ENCODE measurements around the gene MRTFB. TPM values are rescaled to one million over a fixed set of nuclear protein-coding genes. Genes with fewer than 3 reads are reported as not detected.
A peak's percentile ranks its signal among the peaks of the same experiment; 100 is the strongest.

MRTFB gene
- total and polyA plus RNA-seq, 2 of the 13 experiments (the other 11 are each of a cell fraction or from before 2014, with no cell fraction given) = 11.4 to 14.0 TPM

- TF ChIP-seq HMGXB3 (CRISPR knock-in tag; IDR thresholded peaks at IDR 0.05; ENCODE audit: borderline replicate concordance) = peak; percentile 79
- TF ChIP-seq NCOR1 (IDR thresholded peaks at IDR 0.05; ENCODE audit: borderline replicate concordance, low read length) = peak; percentile 97
- TF ChIP-seq ZHX2 (IDR thresholded peaks at IDR 0.05; ENCODE audit: low read depth) = peak; percentile 50; the same call in 1 of the 2 replicates
- TF ChIP-seq ZHX2 (CRISPR knock-in tag; IDR thresholded peaks at IDR 0.05; ENCODE audit: borderline replicate concordance) = peak; percentile 56; the same call in 1 of the 2 replicates
- TF ChIP-seq MTA1 (CRISPR knock-in tag; IDR thresholded peaks at IDR 0.05; ENCODE audit: borderline replicate concordance) = no peak; the same call in 1 of the 2 replicates
- TF ChIP-seq TP53 (CRISPR knock-in tag; conservative IDR thresholded peaks at IDR 0.05) = 0 out of 2 replicates have a peak, but pooled peaks have one; percentile 28
- peak; percentile 82 for TF ChIP-seq SALL2 (CRISPR knock-in tag; IDR thresholded peaks at IDR 0.05)
- peak; percentile 94 for TF ChIP-seq HMG20A (CRISPR knock-in tag; IDR thresholded peaks at IDR 0.05; ENCODE audit: borderline replicate concordance)
- TF ChIP-seq RBAK (CRISPR knock-in tag; IDR thresholded peaks at IDR 0.05) = peak; percentile 47; the same call in 1 of the 2 replicates
- TF ChIP-seq ZNF296 (CRISPR knock-in tag; conservative IDR thresholded peaks at IDR 0.05) = no peak
- TF ChIP-seq ZHX1 (CRISPR knock-in tag; IDR thresholded peaks at IDR 0.05; ENCODE audit: low read depth) = 0 out of 2 replicates have a peak, but pooled peaks have one; percentile 69
- TF ChIP-seq MEIS1 (CRISPR knock-in tag; IDR thresholded peaks at IDR 0.05; ENCODE audit: borderline replicate concordance) = peak; percentile 42; the same call in 1 of the 2 replicates
- 0 out of 2 replicates have a peak, but pooled peaks have one; percentile 36 for TF ChIP-seq RFXAP (CRISPR knock-in tag; IDR thresholded peaks at IDR 0.05; ENCODE audit: borderline replicate concordance)
- TF ChIP-seq ZNF713 (CRISPR knock-in tag; IDR thresholded peaks at IDR 0.05) = no peak
- no peak for TF ChIP-seq ZNF773 (CRISPR knock-in tag; IDR thresholded peaks at IDR 0.05; ENCODE audit: borderline replicate concordance)
Measured at GRCh38 chr16:14088155-14088753, 17.1 kb downstream of the MRTFB start (continued).

Measured in HepG2 (cell line).